HG03108 (cell line): ENCODE results near the gene KIAA1217.

Experiments used
- ATAC-seq: cut with Tn5 transposase; IDR thresholded peaks from one replicate; pipeline ENCODE4 v1.9.1; 2021; ENCODE audit warnings: moderate library complexity; ENCODE audit not compliant: unreplicated experiment

The KIAA1217 gene

GRCh38 chr10:24288581-24288980 lies 79.6 kb downstream of the KIAA1217 start:
- ATAC-seq: no peak

- no peak for ATAC-seq
These were observed 80.3 kb downstream of the KIAA1217 start for GRCh38 chr10:24289235-24289634.

GRCh38 chr10:24292304-24293293 lies 83.7 kb downstream of the KIAA1217 start:
- no peak for ATAC-seq

GRCh38 chr10:24299578-24300260 lies 90.8 kb downstream of the KIAA1217 start:
- no peak for ATAC-seq

- ATAC-seq: no peak
These were observed 94.8 kb downstream of the KIAA1217 start for GRCh38 chr10:24303522-24304310.

- no peak for ATAC-seq
These were observed 96.9 kb downstream of the KIAA1217 start for GRCh38 chr10:24305551-24306506.

- ATAC-seq: no peak
These were observed 97.6 kb downstream of the KIAA1217 start for GRCh38 chr10:24306507-24306875.

- ATAC-seq: no peak
These were observed 98.2 kb downstream of the KIAA1217 start for GRCh38 chr10:24307116-24307515.

- no peak for ATAC-seq
These were observed 99.0 kb downstream of the KIAA1217 start for GRCh38 chr10:24307696-24308485.

GRCh38 chr10:24310104-24310503 lies 101.2 kb downstream of the KIAA1217 start:
- ATAC-seq: no peak

- ATAC-seq: no peak
These were observed 103.0 kb downstream of the KIAA1217 start for GRCh38 chr10:24311888-24312287.

GRCh38 chr10:24313283-24313682 lies 104.3 kb downstream of the KIAA1217 start:
- ATAC-seq: no peak

- no peak for ATAC-seq
These were observed 106.3 kb downstream of the KIAA1217 start for GRCh38 chr10:24315211-24315610.

- ATAC-seq: no peak
These were observed 109.6 kb downstream of the KIAA1217 start for GRCh38 chr10:24318517-24318916.

- no peak for ATAC-seq
These were observed 111.4 kb downstream of the KIAA1217 start for GRCh38 chr10:24320373-24320772.

- ATAC-seq: no peak
These were observed 115.7 kb downstream of the KIAA1217 start for GRCh38 chr10:24324651-24325050.

GRCh38 chr10:24331457-24331856 lies 122.5 kb downstream of the KIAA1217 start:
- ATAC-seq: no peak

GRCh38 chr10:24333736-24334135 lies 124.8 kb downstream of the KIAA1217 start:
- no peak for ATAC-seq

GRCh38 chr10:24334279-24334939 lies 125.5 kb downstream of the KIAA1217 start:
- ATAC-seq: no peak
